ENCODE results near the gene KLHDC8A. TPM values are rescaled to one million over a fixed set of nuclear protein-coding genes. Genes with fewer than 3 reads are reported as not detected.

KLHDC8A gene
- total and polyA plus RNA-seq, 9 of the 15 experiments (the other 6 are each of a cell fraction or from before 2014, with no cell fraction given): 0.01 to 0.54 (median 0.04) TPM; not detected in 6

GRCh38 chr1:205351984-205352713 is 4.6 kb downstream of the KLHDC8A start (continued):
- TF ChIP-seq REST (IDR thresholded peaks at IDR 0.05; ENCODE audit: borderline replicate concordance): peak; percentile 37; the same call in 1 of the 2 replicates
- TF ChIP-seq REST (CRISPR knock-in tag; IDR thresholded peaks at IDR 0.05; ENCODE audit: low read depth): no peak
